Uterus (tissue), 2 donors: Measurements from ENCODE around the gene UBE2U.

ENCODE experiments used
- POLR2A ChIP-seq, 2 donors: fragments of 450-650 bp; IDR thresholded peaks; one replicate each; pipeline ENCODE4 v1.6.1; 2016; ENCODE audit warnings: antibody characterized with exemption in 2 of 2, mild to moderate bottlenecking in 1 of 2, moderate library complexity in 1 of 2
- TF ChIP-seq, protein P1 (sequence below), 4 experiments: fragments of 200-600 bp in 2 of 4; fragments of 450-650 bp in 2 of 4; sonication (generic) in 2 of 4; IDR thresholded peaks; one replicate each; pipeline ENCODE4 v1.5.1; 2016 to 2019; ENCODE audit warnings: antibody characterized with exemption in 4 of 4, mild to moderate bottlenecking in 2 of 4, moderate library complexity in 1 of 4

DNA sequence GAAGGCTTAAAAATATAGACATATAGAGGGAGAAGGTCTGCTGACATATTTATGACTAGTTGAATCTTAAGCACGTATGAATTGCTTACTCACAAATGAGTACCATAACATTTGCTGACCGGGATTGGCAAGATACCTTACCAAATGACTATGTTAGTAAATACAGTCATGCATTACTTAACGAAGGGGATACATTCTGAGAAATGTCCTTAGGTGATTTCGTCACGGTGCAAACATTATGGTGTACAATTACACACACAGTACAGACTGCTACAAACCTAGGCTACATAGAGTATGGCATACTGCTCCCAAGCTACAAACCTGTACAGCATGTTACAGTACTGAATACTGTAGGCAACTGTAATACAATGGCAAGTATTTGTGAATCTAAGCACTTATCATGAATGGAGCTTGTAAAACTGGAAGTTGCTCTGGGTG, 19.4 kb upstream of the UBE2U start:
- TF ChIP-seq POLR2A (IDR thresholded peaks at IDR 0.05) = no peak
- TF ChIP-seq, protein P1, sequence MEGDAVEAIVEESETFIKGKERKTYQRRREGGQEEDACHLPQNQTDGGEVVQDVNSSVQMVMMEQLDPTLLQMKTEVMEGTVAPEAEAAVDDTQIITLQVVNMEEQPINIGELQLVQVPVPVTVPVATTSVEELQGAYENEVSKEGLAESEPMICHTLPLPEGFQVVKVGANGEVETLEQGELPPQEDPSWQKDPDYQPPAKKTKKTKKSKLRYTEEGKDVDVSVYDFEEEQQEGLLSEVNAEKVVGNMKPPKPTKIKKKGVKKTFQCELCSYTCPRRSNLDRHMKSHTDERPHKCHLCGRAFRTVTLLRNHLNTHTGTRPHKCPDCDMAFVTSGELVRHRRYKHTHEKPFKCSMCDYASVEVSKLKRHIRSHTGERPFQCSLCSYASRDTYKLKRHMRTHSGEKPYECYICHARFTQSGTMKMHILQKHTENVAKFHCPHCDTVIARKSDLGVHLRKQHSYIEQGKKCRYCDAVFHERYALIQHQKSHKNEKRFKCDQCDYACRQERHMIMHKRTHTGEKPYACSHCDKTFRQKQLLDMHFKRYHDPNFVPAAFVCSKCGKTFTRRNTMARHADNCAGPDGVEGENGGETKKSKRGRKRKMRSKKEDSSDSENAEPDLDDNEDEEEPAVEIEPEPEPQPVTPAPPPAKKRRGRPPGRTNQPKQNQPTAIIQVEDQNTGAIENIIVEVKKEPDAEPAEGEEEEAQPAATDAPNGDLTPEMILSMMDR (IDR thresholded peaks at IDR 0.05) = no peak
